GM19035 (cell line): Measurements from ENCODE around the gene ZNF679.
"Not testable (repeated sequence)": the region's sequence is repeated elsewhere in the genome, so short reads cannot be mapped to it uniquely, and the experiment has no call there.

Experiments used
- ATAC-seq: cut with Tn5 transposase; IDR thresholded peaks from one replicate; pipeline ENCODE4 v1.9.1; 2021; ENCODE audit not compliant: unreplicated experiment

Gene ZNF679

DNA sequence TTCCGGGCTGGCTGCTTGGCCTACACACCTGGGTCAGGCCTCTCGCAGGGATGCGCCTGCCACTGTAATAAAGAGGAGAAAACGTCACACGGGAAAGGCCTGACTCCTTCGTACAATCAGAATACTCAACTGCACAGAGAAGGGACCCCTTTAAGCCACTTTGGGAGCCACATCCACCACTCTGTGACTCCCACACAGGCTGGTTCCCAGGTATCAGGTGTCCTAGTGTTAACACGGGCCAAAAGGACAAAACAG is 79.7 kb downstream of the ZNF679 start:
- ATAC-seq: no peak

DNA sequence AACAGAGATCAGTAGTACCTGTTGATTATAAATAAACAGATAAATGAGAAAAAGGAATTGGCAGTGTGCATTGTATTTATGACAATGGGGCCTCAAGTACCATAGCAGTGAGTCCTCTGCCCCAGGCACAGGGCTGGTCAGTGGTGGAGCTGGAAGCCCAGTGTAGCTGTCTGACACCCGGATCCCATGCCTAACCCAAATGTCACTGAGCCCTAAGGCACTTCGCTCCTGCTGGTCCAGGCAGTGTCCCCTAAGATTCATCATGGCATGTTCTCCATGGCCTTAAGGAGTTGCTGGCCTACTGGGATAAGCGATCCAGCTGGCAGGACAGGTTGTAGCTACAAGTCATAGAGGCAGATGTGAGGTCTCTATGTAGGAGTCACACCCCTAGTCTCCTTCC is 82.2 kb downstream of the ZNF679 start:
- ATAC-seq: no peak

DNA sequence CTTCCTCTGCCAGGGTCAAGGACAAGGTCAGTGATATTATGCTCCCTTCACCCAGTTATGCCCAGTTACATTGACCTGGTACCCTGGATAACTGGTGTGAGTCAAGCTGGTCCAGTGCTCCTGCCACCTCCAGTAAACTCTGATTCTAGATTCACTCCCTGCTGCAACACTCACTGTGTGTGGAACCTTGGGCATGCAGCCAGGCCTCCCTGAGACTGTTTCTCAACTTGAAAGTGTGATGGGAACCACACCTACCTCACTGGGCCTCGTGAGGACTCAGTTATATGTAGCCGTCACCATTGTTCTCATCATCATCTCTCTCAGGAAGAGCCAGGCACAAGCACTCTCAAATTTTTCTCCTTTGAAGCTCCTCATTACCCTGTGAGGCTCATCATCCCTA is 84.6 kb downstream of the ZNF679 start:
- no peak for ATAC-seq

DNA sequence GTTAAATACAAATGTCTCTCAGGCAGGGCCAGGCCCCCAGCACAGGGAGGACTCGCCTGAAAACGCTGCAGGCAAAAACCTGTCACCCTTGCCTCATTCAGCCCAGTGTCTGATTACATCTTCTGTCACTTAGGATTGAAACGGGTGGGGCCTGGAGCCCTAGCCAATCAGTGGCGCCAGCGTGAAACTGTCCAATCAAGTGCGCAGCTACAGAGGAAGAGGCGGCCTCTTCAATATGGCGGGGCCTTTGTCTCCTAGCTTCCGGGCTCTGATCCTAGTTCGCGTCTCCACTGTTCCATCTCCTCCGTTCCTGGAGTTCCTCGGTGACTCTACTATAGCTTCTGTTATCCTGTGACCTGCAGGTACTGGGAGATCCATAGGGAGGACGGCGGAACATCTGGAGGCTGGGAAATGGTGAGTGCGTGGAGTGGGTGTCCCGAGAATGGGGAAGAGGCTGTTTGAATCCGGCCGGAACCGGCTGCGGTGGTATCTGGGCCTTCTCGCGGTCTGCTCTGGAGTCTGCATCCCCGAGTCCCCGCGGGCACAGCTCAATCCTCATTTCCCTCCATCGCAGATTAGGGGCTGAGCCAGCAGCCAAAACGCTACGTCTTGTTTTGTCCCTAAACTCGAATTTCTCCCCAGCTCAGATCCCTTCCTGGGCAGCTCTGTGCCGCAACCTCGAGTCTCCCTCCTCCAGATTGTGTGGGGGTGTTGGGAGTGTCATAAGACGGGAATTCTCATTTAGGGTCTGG is 85.6 kb downstream of the ZNF679 start, which contains the start of gene ZNF736:
Gene ZNF736 (plus strand): TSS at position 222 of the 752 bp plus-strand sequence. CDS start 190 bp downstream, at position 412.
- ATAC-seq: peak; percentile 100

DNA sequence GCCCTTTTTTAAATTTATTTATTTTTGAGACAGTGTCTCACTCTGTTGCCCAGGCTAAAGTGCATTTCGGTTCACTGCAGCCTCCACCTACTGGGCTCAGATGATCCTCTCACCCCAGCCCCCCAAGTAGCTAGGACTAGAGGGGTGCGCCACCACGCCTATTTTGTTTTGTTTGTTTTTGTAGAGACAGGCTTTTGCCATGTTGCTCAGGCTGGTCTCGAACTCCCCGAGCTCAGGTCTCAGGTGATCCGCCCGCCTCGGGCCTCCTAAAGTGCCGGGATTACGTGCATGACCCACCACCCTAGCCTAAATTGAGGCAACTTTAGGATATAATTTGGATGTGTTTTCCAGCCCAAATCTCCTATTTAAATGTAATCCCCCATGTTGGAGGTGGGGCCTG is 86.3 kb downstream of the ZNF679 start:
- ATAC-seq: no peak

DNA sequence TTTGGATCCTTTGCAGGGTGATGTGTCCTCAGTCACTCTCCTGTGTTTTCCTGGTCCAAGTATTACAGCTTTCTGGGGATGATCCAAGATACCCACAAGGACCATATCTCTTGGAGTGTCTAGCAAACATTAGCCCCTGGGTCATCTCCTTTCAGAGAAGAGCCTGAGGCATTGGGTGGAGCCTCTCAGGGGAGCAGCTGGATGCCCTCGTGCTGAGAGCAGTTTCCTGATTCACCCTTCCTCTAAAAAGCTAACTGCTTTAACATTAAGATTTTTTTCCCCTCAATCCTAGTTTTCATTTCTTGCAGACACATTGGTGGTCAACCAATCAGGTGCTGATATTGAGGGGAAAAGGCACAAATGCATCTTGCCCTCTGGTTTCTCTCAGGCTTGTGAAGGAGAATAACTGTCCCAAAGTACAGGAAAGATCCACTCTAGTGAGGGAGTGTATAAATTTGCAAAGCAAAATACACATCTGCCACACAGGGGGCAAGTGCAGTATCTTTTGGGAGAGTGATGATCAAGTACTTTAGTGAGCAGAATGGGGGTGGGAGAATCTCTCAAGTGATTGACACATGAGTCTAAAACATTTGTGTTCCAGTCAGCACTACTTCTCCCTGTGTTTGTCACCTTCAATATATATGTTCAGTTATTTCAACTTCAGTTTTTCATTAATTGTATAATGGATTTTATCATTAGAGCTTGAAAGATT is 87.9 kb downstream of the ZNF679 start:
- ATAC-seq: not testable (repeated sequence)
